HEK293 (cell line): ENCODE data around the gene ISG15.

Experiments
- CTCF ChIP-seq: fragments of 450-650 bp; formaldehyde crosslinking; IDR thresholded peaks from 2 replicates; pipeline ENCODE4 v1.5.1; 2016; ENCODE audit warnings: missing biosample characterization, missing genetic modification characterization
- ZNF214 ChIP-seq: fragments of 450-650 bp; formaldehyde crosslinking; IDR thresholded peaks from 2 replicates; pipeline ENCODE4 v1.5.1; 2017; ENCODE audit warnings: missing biosample characterization, mild to moderate bottlenecking, missing genetic modification characterization, borderline replicate concordance
- ZNF280C ChIP-seq: fragments of 450-650 bp; formaldehyde crosslinking; IDR thresholded peaks from 2 replicates; pipeline ENCODE4 v1.5.1; 2016; ENCODE audit warnings: missing biosample characterization, missing genetic modification characterization

- no peak for TF ChIP-seq CTCF (tag by site-specific recombination)
- no peak for TF ChIP-seq ZNF214 (tag by site-specific recombination)
- TF ChIP-seq ZNF280C = no peak
Measured at GRCh38 chr1:1043921-1044320, 30.6 kb downstream of the ISG15 start.
